SU-DHL-6 (cell line): ENCODE data around the gene CNKSR3.

Experiments used
- EZH2phosphoT487 ChIP-seq: fragments of 200-600 bp; sonication (generic), shearing (Covaris generic); conservative IDR thresholded peaks from 2 replicates; pipeline ENCODE4 v1.6.1; 2018; ENCODE audit warnings: mild to moderate bottlenecking, antibody characterized with exemption, low read length, moderate library complexity, mixed read lengths
- TF ChIP-seq, protein P1 (sequence below): fragments of 200-600 bp; sonication (generic); IDR thresholded peaks from one replicate; pipeline ENCODE4 v1.5.1; 2017; ENCODE audit warnings: antibody characterized with exemption, mild to moderate bottlenecking, low read length, moderate library complexity; ENCODE audit not compliant: insufficient read depth, poor library complexity, severe bottlenecking

DNA sequence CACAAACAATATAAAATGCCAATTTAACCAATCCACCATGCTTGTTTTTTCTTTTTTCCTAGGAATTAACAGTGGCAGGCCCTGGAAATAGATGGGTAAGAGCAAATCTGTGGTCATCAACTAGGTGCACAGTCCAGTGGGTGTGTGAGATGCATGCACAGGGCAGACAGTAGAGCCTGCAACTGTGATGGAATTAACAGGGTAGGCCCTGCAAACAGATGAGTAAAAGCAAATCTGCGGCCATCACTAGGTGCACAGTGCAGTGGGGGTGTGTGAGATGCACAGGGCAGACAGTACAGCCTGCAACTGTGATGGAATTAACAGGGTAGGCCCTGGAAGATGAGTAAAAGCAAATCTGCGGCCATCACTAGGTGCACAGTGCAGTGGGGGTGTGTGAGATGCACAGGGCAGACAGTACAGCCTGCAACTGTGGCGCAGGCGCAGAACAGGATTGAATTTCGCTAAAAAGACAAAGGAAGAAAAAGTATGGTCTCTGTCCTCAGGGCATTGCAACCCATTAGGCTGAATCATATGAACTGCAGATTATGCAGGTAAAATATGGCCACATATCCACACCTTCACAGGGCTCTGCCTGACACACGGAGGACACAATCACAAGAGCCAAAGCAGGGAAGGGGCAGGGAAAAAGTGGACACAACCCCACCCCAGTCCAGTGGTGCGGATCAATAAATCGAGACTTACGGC is 112.8 kb downstream of the CNKSR3 start:
- TF ChIP-seq, protein P1, sequence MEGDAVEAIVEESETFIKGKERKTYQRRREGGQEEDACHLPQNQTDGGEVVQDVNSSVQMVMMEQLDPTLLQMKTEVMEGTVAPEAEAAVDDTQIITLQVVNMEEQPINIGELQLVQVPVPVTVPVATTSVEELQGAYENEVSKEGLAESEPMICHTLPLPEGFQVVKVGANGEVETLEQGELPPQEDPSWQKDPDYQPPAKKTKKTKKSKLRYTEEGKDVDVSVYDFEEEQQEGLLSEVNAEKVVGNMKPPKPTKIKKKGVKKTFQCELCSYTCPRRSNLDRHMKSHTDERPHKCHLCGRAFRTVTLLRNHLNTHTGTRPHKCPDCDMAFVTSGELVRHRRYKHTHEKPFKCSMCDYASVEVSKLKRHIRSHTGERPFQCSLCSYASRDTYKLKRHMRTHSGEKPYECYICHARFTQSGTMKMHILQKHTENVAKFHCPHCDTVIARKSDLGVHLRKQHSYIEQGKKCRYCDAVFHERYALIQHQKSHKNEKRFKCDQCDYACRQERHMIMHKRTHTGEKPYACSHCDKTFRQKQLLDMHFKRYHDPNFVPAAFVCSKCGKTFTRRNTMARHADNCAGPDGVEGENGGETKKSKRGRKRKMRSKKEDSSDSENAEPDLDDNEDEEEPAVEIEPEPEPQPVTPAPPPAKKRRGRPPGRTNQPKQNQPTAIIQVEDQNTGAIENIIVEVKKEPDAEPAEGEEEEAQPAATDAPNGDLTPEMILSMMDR, result no peak
- TF ChIP-seq EZH2phosphoT487, result no peak
